ENCODE results near the gene DNAI1.

DNA sequence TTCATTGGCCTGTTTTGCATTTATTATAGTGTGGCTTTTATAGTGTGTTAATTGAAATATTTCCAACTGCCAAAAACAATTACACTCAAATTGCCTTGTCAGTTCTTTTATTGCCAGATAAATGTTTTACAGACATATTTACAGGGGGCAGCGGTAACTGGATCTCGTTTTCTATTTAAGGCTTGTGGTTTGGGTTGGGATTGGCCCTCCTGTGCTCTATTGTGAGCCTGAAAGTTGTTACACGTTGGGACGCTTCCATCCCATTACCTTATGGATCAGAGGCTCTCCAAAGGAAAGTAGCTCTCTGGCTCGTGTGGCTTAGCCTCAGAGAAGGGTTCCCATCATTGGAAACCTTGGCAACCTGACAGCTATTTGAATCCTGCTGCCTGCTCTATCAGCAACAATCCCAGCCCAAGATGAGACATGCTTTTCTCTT, 20.8 kb downstream of the DNAI1 start:
- TF ChIP-seq POLR2AphosphoS5 (IDR thresholded peaks at IDR 0.05; ENCODE audit: low read depth, low read length) (no peak), FOSL1 (IDR thresholded peaks at IDR 0.05; ENCODE audit: low read depth) (no peak), EZH2 (IDR thresholded peaks at IDR 0.05) (no peak), CTCF (IDR thresholded peaks at IDR 0.05 in 2 of 3, conservative IDR thresholded peaks at IDR 0.05 in 1 of 3; ENCODE audit: borderline replicate concordance in 1 of 3, insufficient read depth in 1 of 3, low read depth in 2 of 3, low read length in 2 of 3) (no peak), POLR2A (IDR thresholded peaks at IDR 0.05; ENCODE audit: borderline replicate concordance, extremely low read depth, insufficient read depth, insufficient read length) (no peak), EZH2phosphoT487 (IDR thresholded peaks at IDR 0.05; ENCODE audit: borderline replicate concordance) (no peak), CEBPB (IDR thresholded peaks at IDR 0.05; ENCODE audit: low read depth) (no peak), JUND (IDR thresholded peaks at IDR 0.05) (no peak), SRF (IDR thresholded peaks at IDR 0.05; ENCODE audit: low read depth) (no peak), TCF7L2 (IDR thresholded peaks at IDR 0.05; ENCODE audit: borderline replicate concordance, extremely low read depth, insufficient read depth, insufficient read length) (no peak)
- TF ChIP-seq, protein P1, sequence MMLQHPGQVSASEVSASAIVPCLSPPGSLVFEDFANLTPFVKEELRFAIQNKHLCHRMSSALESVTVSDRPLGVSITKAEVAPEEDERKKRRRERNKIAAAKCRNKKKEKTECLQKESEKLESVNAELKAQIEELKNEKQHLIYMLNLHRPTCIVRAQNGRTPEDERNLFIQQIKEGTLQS (IDR thresholded peaks at IDR 0.05): no peak
- TF ChIP-seq, protein P2, sequence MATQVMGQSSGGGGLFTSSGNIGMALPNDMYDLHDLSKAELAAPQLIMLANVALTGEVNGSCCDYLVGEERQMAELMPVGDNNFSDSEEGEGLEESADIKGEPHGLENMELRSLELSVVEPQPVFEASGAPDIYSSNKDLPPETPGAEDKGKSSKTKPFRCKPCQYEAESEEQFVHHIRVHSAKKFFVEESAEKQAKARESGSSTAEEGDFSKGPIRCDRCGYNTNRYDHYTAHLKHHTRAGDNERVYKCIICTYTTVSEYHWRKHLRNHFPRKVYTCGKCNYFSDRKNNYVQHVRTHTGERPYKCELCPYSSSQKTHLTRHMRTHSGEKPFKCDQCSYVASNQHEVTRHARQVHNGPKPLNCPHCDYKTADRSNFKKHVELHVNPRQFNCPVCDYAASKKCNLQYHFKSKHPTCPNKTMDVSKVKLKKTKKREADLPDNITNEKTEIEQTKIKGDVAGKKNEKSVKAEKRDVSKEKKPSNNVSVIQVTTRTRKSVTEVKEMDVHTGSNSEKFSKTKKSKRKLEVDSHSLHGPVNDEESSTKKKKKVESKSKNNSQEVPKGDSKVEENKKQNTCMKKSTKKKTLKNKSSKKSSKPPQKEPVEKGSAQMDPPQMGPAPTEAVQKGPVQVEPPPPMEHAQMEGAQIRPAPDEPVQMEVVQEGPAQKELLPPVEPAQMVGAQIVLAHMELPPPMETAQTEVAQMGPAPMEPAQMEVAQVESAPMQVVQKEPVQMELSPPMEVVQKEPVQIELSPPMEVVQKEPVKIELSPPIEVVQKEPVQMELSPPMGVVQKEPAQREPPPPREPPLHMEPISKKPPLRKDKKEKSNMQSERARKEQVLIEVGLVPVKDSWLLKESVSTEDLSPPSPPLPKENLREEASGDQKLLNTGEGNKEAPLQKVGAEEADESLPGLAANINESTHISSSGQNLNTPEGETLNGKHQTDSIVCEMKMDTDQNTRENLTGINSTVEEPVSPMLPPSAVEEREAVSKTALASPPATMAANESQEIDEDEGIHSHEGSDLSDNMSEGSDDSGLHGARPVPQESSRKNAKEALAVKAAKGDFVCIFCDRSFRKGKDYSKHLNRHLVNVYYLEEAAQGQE (IDR thresholded peaks at IDR 0.05; ENCODE audit: low read depth): no peak
